GM12878 (cell line): ENCODE results near the gene KRTAP10-6. TPM values are rescaled to one million over a fixed set of nuclear protein-coding genes. Genes with fewer than 3 reads are reported as not detected.

Experiments
- ATAC-seq: fragments of 200-7000 bp; cut with Tn5 transposase; 3 replicates; pipeline ENCODE4 v1.9.1; 2020; ENCODE audit warnings: mild to moderate bottlenecking, moderate library complexity
- BruUV-seq: library from RNA; stranded (reverse); fragments of 400-500 nt; replicated peaks from 2 replicates; lab custom pipeline; 2021; lab: Mats Ljungman, UMichigan
- CTCF ChIA-PET: fragments of 300-600 bp; sonication (Branson Sonifier 250); formaldehyde crosslinking; extraction: SDS; loops from one replicate; lab custom pipeline; 2021; ENCODE audit warnings: inconsistent platforms; lab: Yijun Ruan, JAX
- POLR2A ChIA-PET: fragments of 350-600 bp; formaldehyde crosslinking; extraction: SDS; loops from one replicate; lab custom pipeline; 2021; ENCODE audit warnings: inconsistent platforms; lab: Charles Lee
- RAD21 ChIA-PET: fragments of 300-600 bp; sonication (Branson Sonifier 250); formaldehyde crosslinking; loops from one replicate; lab custom pipeline; 2023; ENCODE audit warnings: antibody characterized with exemption; ENCODE audit not compliant: unreplicated experiment; lab: Charles Lee
- SMC1A ChIA-PET: fragments of 300-600 bp; sonication (Branson Sonifier 250); formaldehyde crosslinking; loops from one replicate; lab custom pipeline; 2023; ENCODE audit not compliant: unreplicated experiment, uncharacterized antibody; lab: Charles Lee
- DNase-seq: peaks from one replicate; pipeline ENCODE4 v3.0.0-alpha.2; 2011; ENCODE audit warnings: low read depth, low spot score
- FAIRE-seq: peaks from 3 replicates; lab custom pipeline; 2011; peaks lifted over from hg19 to GRCh38; lab: Jason Lieb, UNC
- H2AFZ ChIP-seq: 2 replicates; pipeline ENCODE4 v1.6.0; 2011; ENCODE audit warnings: low read depth, low read length, control low read depth; ENCODE audit not compliant: control insufficient read depth
- H3K27ac ChIP-seq: 2 replicates; pipeline ENCODE4 v1.5.1; 2011; ENCODE audit warnings: control low read depth; ENCODE audit not compliant: control insufficient read depth, insufficient read depth
- H3K27me3 ChIP-seq, 2 experiments: replicated peaks in 1 of 2; 2 replicates each; pipeline versions ENCODE4 v1.6.0 to v1.6.1; 2011; ENCODE audit warnings: low read length in 1 of 2; ENCODE audit not compliant: control insufficient read depth in 2 of 2, insufficient read depth in 2 of 2
- H3K36me3 ChIP-seq, 2 experiments: 2 replicates each; pipeline ENCODE4 v1.5.1; 2011; ENCODE audit warnings: low read length in 1 of 2; ENCODE audit not compliant: control insufficient read depth in 2 of 2, insufficient read depth in 2 of 2
- H3K4me1 ChIP-seq: 2 replicates; pipeline ENCODE4 v1.6.1; 2011; ENCODE audit warnings: mild to moderate bottlenecking, low read length, moderate library complexity, mixed read lengths; ENCODE audit not compliant: control insufficient read depth, insufficient read depth
- H3K4me2 ChIP-seq: 2 replicates; pipeline ENCODE4 v1.6.0; 2011; ENCODE audit warnings: control low read depth; ENCODE audit not compliant: control insufficient read depth, insufficient read depth
- H3K4me3 ChIP-seq: fragments of 200-600 bp; sonication (generic); 2 replicates; pipeline ENCODE4 v1.5.1; 2016
- H3K79me2 ChIP-seq: 2 replicates; pipeline ENCODE4 v1.6.0; 2011; ENCODE audit warnings: low read length; ENCODE audit not compliant: control insufficient read depth, insufficient read depth
- H3K9ac ChIP-seq: 2 replicates; pipeline ENCODE4 v1.8.0; 2011; ENCODE audit warnings: low read length, control low read depth, mixed read lengths; ENCODE audit not compliant: control insufficient read depth, insufficient read depth
- H3K9me3 ChIP-seq: replicated peaks from 3 replicates; pipeline ENCODE4 v1.5.1; 2011; ENCODE audit warnings: mild to moderate bottlenecking, low read length; ENCODE audit not compliant: control insufficient read depth, insufficient read depth
- H4K20me1 ChIP-seq: 2 replicates; pipeline ENCODE4 v1.6.0; 2011; ENCODE audit not compliant: control insufficient read depth, insufficient read depth
- BCL11A ChIP-seq: IDR thresholded peaks from 2 replicates; pipeline ENCODE4 v1.6.1; 2011; ENCODE audit warnings: low read depth, low read length
- CUX1 ChIP-seq: IDR thresholded peaks from 2 replicates; pipeline ENCODE4 v1.6.1; 2012; ENCODE audit warnings: improper control_type of control experiment, low read depth, low read length; ENCODE audit not compliant: insufficient replicate concordance
- FOS ChIP-seq: IDR thresholded peaks from 3 replicates; pipeline ENCODE4 v1.6.1; 2011; ENCODE audit warnings: borderline replicate concordance; ENCODE audit not compliant: insufficient read length; ENCODE audit errors: extremely low read depth
- IRF4 ChIP-seq: IDR thresholded peaks from 2 replicates; pipeline ENCODE4 v1.6.1; 2011; ENCODE audit warnings: low read depth, low read length
- MYC ChIP-seq: IDR thresholded peaks from 2 replicates; pipeline ENCODE4 v1.6.1; 2011; ENCODE audit warnings: mild to moderate bottlenecking, low read length, moderate library complexity, inconsistent platforms; ENCODE audit not compliant: insufficient read depth, insufficient replicate concordance, insufficient read length, severe bottlenecking
- NFXL1 ChIP-seq: fragments of 450-650 bp; IDR thresholded peaks from 2 replicates; pipeline ENCODE4 v1.6.1; 2017; ENCODE audit warnings: antibody characterized with exemption, mild to moderate bottlenecking, borderline replicate concordance
- PAX8 ChIP-seq: fragments of 450-650 bp; IDR thresholded peaks from 2 replicates; pipeline ENCODE4 v1.6.1; 2017; ENCODE audit warnings: mild to moderate bottlenecking, moderate library complexity
- PBX3 ChIP-seq: IDR thresholded peaks from 2 replicates; pipeline ENCODE4 v1.6.1; 2011; ENCODE audit warnings: mild to moderate bottlenecking, low read depth, low read length, moderate library complexity; ENCODE audit not compliant: insufficient replicate concordance
- POU2F2 ChIP-seq: IDR thresholded peaks from 3 replicates; pipeline ENCODE4 v1.6.1; 2011; ENCODE audit warnings: low read depth, mild to moderate bottlenecking, low read length, borderline replicate concordance
- STAT1 ChIP-seq: fragments of 450-650 bp; conservative IDR thresholded peaks from 2 replicates; pipeline ENCODE4 v1.6.1; 2014; ENCODE audit warnings: antibody characterized with exemption, mild to moderate bottlenecking
- STAT3 ChIP-seq: IDR thresholded peaks from 2 replicates; pipeline ENCODE4 v1.6.1; 2011; ENCODE audit warnings: low read depth, low read length, improper control_type of control experiment
- ZNF622 ChIP-seq: fragments of 450-650 bp; IDR thresholded peaks from 2 replicates; pipeline ENCODE4 v1.6.1; 2017; ENCODE audit warnings: mild to moderate bottlenecking, inconsistent platforms
- WGBS: methylation state at CpG from one replicate; pipeline ENCODE4 v1.1.6; 2016; ENCODE audit warnings: low lambda C conversion rate; ENCODE audit not compliant: insufficient replicate concordance, insufficient coverage; ENCODE audit errors: missing lambda C conversion rate; 5-methylcytosine and 5-hydroxymethylcytosine counted together
- in situ Hi-C: fragments of 300-500 bp; cut with MboI; formaldehyde crosslinking; loops from 9 replicates; pipeline ENCODE4 v1.14.3; 2018; ENCODE audit warnings: mixed read lengths
- intact Hi-C: fragments of 100-400 bp; cut with micrococcal nuclease; formaldehyde crosslinking; loops from one replicate; pipeline ENCODE4 v1.14.2; 2022; ENCODE audit not compliant: unreplicated experiment
- polyA plus RNA-seq, 11 experiments: library from polyadenylated mRNA; depleted of rRNA in 4 of 11; unstranded in 6 of 11; stranded (reverse) in 5 of 11; fragments of >200 nt; fragmentation: Nextera tagmentation in 4 of 11; fragmentation: Illumina TruSeq in 1 of 11; extraction: Ambion mirVana in 4 of 11; extraction: Trizol in 1 of 11; gene quantifications; 1 replicate in 1 of 11; 2 replicates in 10 of 11; pipeline versions ENCODE4 v1.2.1 to v1.2.3, GENCODE V29; 2011 to 2016; ENCODE audit warnings: inconsistent platforms in 2 of 11, missing spikeins in 2 of 11, low read depth in 1 of 11
- total RNA-seq, 4 experiments: library from RNA; depleted of rRNA in 3 of 4; stranded (reverse); fragments of >200 nt in 3 of 4; fragmentation: Illumina TruSeq in 1 of 4; extraction: Trizol in 1 of 4; gene quantifications; 2 replicates each; pipeline versions ENCODE4 v1.2.1 to v1.2.3, GENCODE V29; 2013 to 2021

Gene KRTAP10-6
- total and polyA plus RNA-seq, 10 of the 15 experiments (the other 5 are each of a cell fraction or from before 2014, with no cell fraction given), result not detected

GRCh38 chr21:44599264-44600029 lies 7.1 kb upstream of the KRTAP10-6 start:
- intact Hi-C loops (no loop called here), in situ Hi-C loops (no loop called here)
- TF ChIP-seq MYC, result no peak
- no peak for TF ChIP-seq STAT3
- TF ChIP-seq BCL11A, result no peak
- TF ChIP-seq PBX3, result no peak
- no peak for TF ChIP-seq STAT1
- Histone ChIP-seq H4K20me1 (no peaks in the 10 kb centered on the region), H3K79me2 (no peaks in the 10 kb centered on the region), H2AFZ (no peak overlapping the region), H3K9me3 (no peaks in the 10 kb centered on the region; the same call in 2 of the 3 replicates), H3K4me3 (no peak overlapping the region), H3K4me1 (no peaks in the 10 kb centered on the region), H3K36me3 (no peaks in the 10 kb centered on the region), H3K27me3 (no peaks in the 10 kb centered on the region), H3K27ac (no peak overlapping the region), H3K4me2 (no peak overlapping the region), H3K9ac (no peak overlapping the region)
- FAIRE-seq (no peak), ATAC-seq (no peak), DNase-seq (no peak)
- POLR2A ChIA-PET, result no interaction called here
- RAD21 ChIA-PET, result no interaction called here
- CTCF ChIA-PET, result no interaction called here
- 63% methylated on average over 8 of the region's 8 CpGs for WGBS
- SMC1A ChIA-PET, result no interaction called here
- BruUV-seq, result no TSS peak

- no peak overlapping the region for H2AFZ ChIP-seq
- in situ Hi-C loops, result no loop called here
- FAIRE-seq, result no peak
- no peak for TF ChIP-seq FOS
- no peak for TF ChIP-seq CUX1
- TF ChIP-seq POU2F2, result no peak
- no peak for TF ChIP-seq PAX8
- no peak for TF ChIP-seq IRF4
- TF ChIP-seq NFXL1, result no peak
- no peak for TF ChIP-seq ZNF622
Measured at GRCh38 chr21:44598061-44598460, 5.8 kb upstream of the KRTAP10-6 start.

More at GRCh38 chr21:44598061-44598460, 5.8 kb upstream of the KRTAP10-6 start:
- Histone ChIP-seq H4K20me1 (no peaks in the 10 kb centered on the region), H3K9ac (no peak overlapping the region), H3K4me2 (no peak overlapping the region), H3K4me1 (no peaks in the 10 kb centered on the region), H3K79me2 (no peaks in the 10 kb centered on the region), H3K9me3 (no peaks in the 10 kb centered on the region; the same call in 2 of the 3 replicates), H3K27ac (no peak overlapping the region), H3K36me3 (no peaks in the 10 kb centered on the region), H3K4me3 (no peak overlapping the region), H3K27me3 (no peaks in the 10 kb centered on the region)
- intact Hi-C loops, result no loop called here
- RAD21 ChIA-PET, result no interaction called here
- no TSS peak for BruUV-seq
- CTCF ChIA-PET, result no interaction called here
- 60% methylated on average over 11 of the region's 11 CpGs for WGBS
- DNase-seq (no peak), ATAC-seq (no peak)
- SMC1A ChIA-PET, result no interaction called here
- POLR2A ChIA-PET, result no interaction called here
